GM19328 (cell line): ENCODE results near the gene TMEM74B.

Source experiments
- ATAC-seq: cut with Tn5 transposase; IDR thresholded peaks from one replicate; pipeline ENCODE4 v1.9.1; 2021; ENCODE audit warnings: mild to moderate bottlenecking, moderate library complexity; ENCODE audit not compliant: unreplicated experiment

The TMEM74B gene

GRCh38 chr20:1183153-1183552 lies 1.6 kb downstream of the TMEM74B start:
- ATAC-seq: no peak

- no peak for ATAC-seq
These were observed 2.7 kb downstream of the TMEM74B start for GRCh38 chr20:1182106-1182505.

- no peak for ATAC-seq
These were observed 3.8 kb downstream of the TMEM74B start for GRCh38 chr20:1180949-1181348.

- no peak for ATAC-seq
These were observed 6.2 kb downstream of the TMEM74B start for GRCh38 chr20:1178623-1179022.

- ATAC-seq: no peak
These were observed 6.7 kb downstream of the TMEM74B start for GRCh38 chr20:1178103-1178502.

GRCh38 chr20:1177680-1178079 lies 7.1 kb downstream of the TMEM74B start:
- no peak for ATAC-seq

- no peak for ATAC-seq
These were observed 10.0 kb downstream of the TMEM74B start for GRCh38 chr20:1174787-1175186.

GRCh38 chr20:1173698-1174097 lies 11.1 kb downstream of the TMEM74B start:
- no peak for ATAC-seq

GRCh38 chr20:1171461-1172093 lies 13.2 kb downstream of the TMEM74B start:
- ATAC-seq: no peak

GRCh38 chr20:1169224-1169623 lies 15.6 kb downstream of the TMEM74B start:
- ATAC-seq: no peak

- no peak for ATAC-seq
These were observed 17.6 kb downstream of the TMEM74B start for GRCh38 chr20:1166948-1167720.

GRCh38 chr20:1165941-1166340 lies 18.8 kb downstream of the TMEM74B start:
- ATAC-seq: no peak

GRCh38 chr20:1165521-1165920 lies 19.3 kb downstream of the TMEM74B start:
- no peak for ATAC-seq

GRCh38 chr20:1164871-1165270 lies 19.9 kb downstream of the TMEM74B start:
- no peak for ATAC-seq

GRCh38 chr20:1163653-1164052 lies 21.1 kb downstream of the TMEM74B start:
- no peak for ATAC-seq

GRCh38 chr20:1163105-1163504 lies 21.7 kb downstream of the TMEM74B start:
- no peak for ATAC-seq

- ATAC-seq: no peak
These were observed 23.8 kb downstream of the TMEM74B start for GRCh38 chr20:1160991-1161390.

- ATAC-seq: no peak
These were observed 24.3 kb downstream of the TMEM74B start for GRCh38 chr20:1160496-1160895.

- no peak for ATAC-seq
These were observed 29.4 kb downstream of the TMEM74B start for GRCh38 chr20:1155342-1155741.

GRCh38 chr20:1154691-1155090 lies 30.1 kb downstream of the TMEM74B start:
- no peak for ATAC-seq

- no peak for ATAC-seq
These were observed 30.6 kb downstream of the TMEM74B start for GRCh38 chr20:1154226-1154625.

- ATAC-seq: no peak
These were observed 33.8 kb downstream of the TMEM74B start for GRCh38 chr20:1150968-1151367.

- no peak for ATAC-seq
These were observed 34.6 kb downstream of the TMEM74B start for GRCh38 chr20:1150218-1150617.
